ENCODE data around the gene RHOC.
"Not testable (repeated sequence)": the region's sequence is repeated elsewhere in the genome, so short reads cannot be mapped to it uniquely, and the experiment has no call there.

Gene RHOC

DNA sequence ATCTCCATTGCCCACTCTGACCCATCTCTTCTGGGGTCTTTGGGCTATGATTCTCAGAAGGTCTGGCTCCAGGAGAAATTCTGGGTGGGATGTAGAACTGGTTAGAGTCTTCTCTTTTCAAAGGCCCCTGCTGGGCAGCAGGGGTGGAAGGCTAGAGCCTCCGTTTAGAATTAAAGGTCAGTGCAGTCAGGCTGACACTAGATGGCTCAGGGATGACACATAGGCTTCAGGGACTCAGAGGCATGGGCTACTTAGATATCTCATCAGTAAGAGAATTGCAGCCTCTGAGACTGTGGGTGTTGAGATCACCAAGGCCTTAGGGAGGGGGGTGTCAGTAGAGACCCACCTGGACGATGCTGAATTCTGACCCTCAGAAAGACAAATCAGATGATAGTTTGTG is 20.8 kb upstream of the RHOC start:
- Histone ChIP-seq H3K9ac (ENCODE audit: low read length) (no peak overlapping the region), H3K9me3 (ENCODE audit: control insufficient read depth, low read length) (no peaks in the 10 kb centered on the region), H3K36me3 (ENCODE audit: control insufficient read depth, insufficient read depth, low read length, severe bottlenecking) (no peaks in the 10 kb centered on the region), H3K4me3 (ENCODE audit: low read length) (no peak overlapping the region), H3K4me1 (ENCODE audit: control insufficient read depth, insufficient read depth, low read length) (no peaks in the 10 kb centered on the region), H3K27me3 (replicated peaks; ENCODE audit: control insufficient read depth, insufficient read depth, low read length) (no peaks in the 10 kb centered on the region)
- no peak for DNase-seq (ENCODE audit: low read depth)

GRCh38 chr1:112724240-112724639 is 17.3 kb upstream of the RHOC start:
- not testable (repeated sequence) for H3K36me3 ChIP-seq (ENCODE audit: control insufficient read depth, insufficient read depth, low read length, severe bottlenecking); DNase-seq (ENCODE audit: low read depth); H3K4me1 ChIP-seq (ENCODE audit: control insufficient read depth, insufficient read depth, low read length); H3K9ac ChIP-seq (ENCODE audit: low read length); H3K9me3 ChIP-seq (ENCODE audit: control insufficient read depth, low read length); H3K27me3 ChIP-seq (replicated peaks; ENCODE audit: control insufficient read depth, insufficient read depth, low read length); H3K4me3 ChIP-seq (ENCODE audit: low read length)

DNA sequence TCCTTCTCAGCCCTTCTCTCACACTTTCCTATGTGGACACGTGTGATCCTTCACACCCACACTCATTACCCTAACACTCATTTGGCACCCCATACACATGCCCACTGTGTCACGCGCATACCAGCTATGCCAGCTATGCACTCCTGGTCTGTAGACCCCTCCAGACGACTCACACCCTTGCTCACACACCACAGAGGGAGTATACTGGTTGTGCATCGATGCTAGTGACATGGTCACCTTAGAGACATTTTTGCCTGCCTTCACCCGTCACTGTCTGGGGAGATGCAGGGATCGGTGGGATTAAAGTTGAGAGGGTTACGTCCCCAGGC is 16.5 kb upstream of the RHOC start:
- Histone ChIP-seq H3K36me3 (ENCODE audit: control insufficient read depth, insufficient read depth, low read length, severe bottlenecking) (no peaks in the 10 kb centered on the region), H3K9me3 (ENCODE audit: control insufficient read depth, low read length) (no peaks in the 10 kb centered on the region), H3K27me3 (replicated peaks; ENCODE audit: control insufficient read depth, insufficient read depth, low read length) (no peaks in the 10 kb centered on the region), H3K9ac (ENCODE audit: low read length) (no peak overlapping the region), H3K4me1 (ENCODE audit: control insufficient read depth, insufficient read depth, low read length) (peaks cover 5% of the 10 kb centered on the region), H3K4me3 (ENCODE audit: low read length) (no peak overlapping the region)
- no peak for DNase-seq (ENCODE audit: low read depth)

DNA sequence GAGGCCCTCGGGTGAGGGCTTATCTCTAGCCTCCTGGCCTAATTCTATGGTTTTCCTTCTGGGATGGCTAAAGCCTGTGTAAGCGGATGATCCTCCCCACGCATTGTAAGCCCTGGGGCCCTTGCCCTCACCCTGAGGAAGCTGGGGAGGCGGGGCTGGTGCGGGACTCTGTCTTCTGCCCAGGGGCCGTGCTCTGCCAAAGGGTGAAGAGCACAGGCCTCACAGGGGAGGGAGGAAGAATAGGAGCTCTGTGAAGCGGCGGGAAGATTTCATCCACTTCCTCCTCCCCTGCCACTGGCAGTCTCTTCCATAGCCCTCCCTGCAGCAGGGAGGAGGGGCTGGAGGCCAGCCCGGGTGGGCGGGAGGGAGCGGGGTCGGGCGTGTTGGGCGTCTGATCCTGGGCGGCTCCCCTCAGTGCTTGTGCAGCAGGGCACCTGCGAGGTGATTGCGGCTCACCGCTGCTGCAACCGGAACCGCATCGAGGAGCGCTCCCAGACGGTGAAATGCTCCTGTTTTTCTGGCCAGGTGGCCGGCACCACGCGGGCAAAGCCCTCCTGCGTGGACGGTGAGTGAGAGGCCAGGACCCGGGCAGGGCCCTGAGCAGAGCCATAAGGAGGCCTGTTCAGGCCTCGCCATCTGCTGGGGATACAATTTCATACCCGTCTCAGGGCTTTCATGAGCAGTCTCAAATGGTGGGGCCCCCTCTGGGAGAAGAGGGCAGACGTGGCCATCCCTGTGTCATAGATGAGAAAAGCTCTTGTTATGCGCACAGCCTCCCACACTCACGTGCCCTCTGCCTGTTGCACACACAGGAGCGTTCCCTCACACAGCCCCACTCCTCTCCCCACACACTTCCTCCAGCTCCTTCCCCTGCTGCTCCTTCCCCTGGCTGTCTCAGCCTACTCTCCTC is 15.9 kb upstream of the RHOC start:
- peak; percentile 45 for DNase-seq (ENCODE audit: low read depth)

GRCh38 chr1:112721966-112722524 is 15.1 kb upstream of the RHOC start:
- Histone ChIP-seq H3K9me3 (ENCODE audit: control insufficient read depth, low read length) (no peaks in the 10 kb centered on the region), H3K36me3 (ENCODE audit: control insufficient read depth, insufficient read depth, low read length, severe bottlenecking) (no peaks in the 10 kb centered on the region), H3K4me3 (ENCODE audit: low read length) (no peak overlapping the region), H3K4me1 (ENCODE audit: control insufficient read depth, insufficient read depth, low read length) (peaks cover 5% of the 10 kb centered on the region), H3K27me3 (replicated peaks; ENCODE audit: control insufficient read depth, insufficient read depth, low read length) (no peaks in the 10 kb centered on the region), H3K9ac (ENCODE audit: low read length) (no peak overlapping the region)
- no peak for DNase-seq (ENCODE audit: low read depth)

More for the DNA sequence above, 15.9 kb upstream of the RHOC start:
- Histone ChIP-seq H3K36me3 (ENCODE audit: control insufficient read depth, insufficient read depth, low read length, severe bottlenecking) (no peaks in the 10 kb centered on the region), H3K9me3 (ENCODE audit: control insufficient read depth, low read length) (no peaks in the 10 kb centered on the region), H3K27me3 (replicated peaks; ENCODE audit: control insufficient read depth, insufficient read depth, low read length) (no peaks in the 10 kb centered on the region), H3K9ac (ENCODE audit: low read length) (no peak overlapping the region), H3K4me3 (ENCODE audit: low read length) (no peak overlapping the region), H3K4me1 (ENCODE audit: control insufficient read depth, insufficient read depth, low read length) (peaks cover 5% of the 10 kb centered on the region)

GRCh38 chr1:112721294-112721693 is 14.4 kb upstream of the RHOC start:
- not testable (repeated sequence) for H3K9me3 ChIP-seq (ENCODE audit: control insufficient read depth, low read length); H3K4me1 ChIP-seq (ENCODE audit: control insufficient read depth, insufficient read depth, low read length); H3K27me3 ChIP-seq (replicated peaks; ENCODE audit: control insufficient read depth, insufficient read depth, low read length); H3K4me3 ChIP-seq (ENCODE audit: low read length); H3K36me3 ChIP-seq (ENCODE audit: control insufficient read depth, insufficient read depth, low read length, severe bottlenecking); H3K9ac ChIP-seq (ENCODE audit: low read length); DNase-seq (ENCODE audit: low read depth)

DNA sequence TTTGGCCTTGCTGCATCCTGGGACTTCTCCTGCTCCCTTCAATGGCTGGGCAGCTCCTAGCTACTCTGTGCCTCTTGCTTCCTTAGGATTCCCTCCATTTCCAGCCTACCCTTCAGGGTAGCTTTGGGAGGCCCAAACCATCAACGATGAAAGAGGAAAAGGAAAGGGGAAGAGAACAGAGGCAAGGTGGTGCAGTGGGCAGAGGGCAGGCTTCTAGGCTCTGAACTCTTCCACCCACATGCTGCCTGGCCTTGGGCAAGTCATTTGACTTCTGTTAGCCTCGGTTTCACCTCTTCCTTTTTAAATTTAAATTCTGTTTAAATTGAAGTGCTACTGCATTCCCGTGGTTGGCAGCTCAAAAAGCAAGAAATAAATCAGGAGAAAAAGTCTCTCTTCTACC is 13.9 kb upstream of the RHOC start:
- H3K36me3 ChIP-seq (ENCODE audit: control insufficient read depth, insufficient read depth, low read length, severe bottlenecking): no peaks in the 10 kb centered on the region
- no peak overlapping the region for H3K9ac ChIP-seq (ENCODE audit: low read length)
- H3K4me1 ChIP-seq (ENCODE audit: control insufficient read depth, insufficient read depth, low read length): peaks cover 9% of the 10 kb centered on the region
- no peak overlapping the region for H3K4me3 ChIP-seq (ENCODE audit: low read length)
- H3K27me3 ChIP-seq (replicated peaks; ENCODE audit: control insufficient read depth, insufficient read depth, low read length): no peaks in the 10 kb centered on the region
- no peaks in the 10 kb centered on the region for H3K9me3 ChIP-seq (ENCODE audit: control insufficient read depth, low read length)
- no peak for DNase-seq (ENCODE audit: low read depth)

DNA sequence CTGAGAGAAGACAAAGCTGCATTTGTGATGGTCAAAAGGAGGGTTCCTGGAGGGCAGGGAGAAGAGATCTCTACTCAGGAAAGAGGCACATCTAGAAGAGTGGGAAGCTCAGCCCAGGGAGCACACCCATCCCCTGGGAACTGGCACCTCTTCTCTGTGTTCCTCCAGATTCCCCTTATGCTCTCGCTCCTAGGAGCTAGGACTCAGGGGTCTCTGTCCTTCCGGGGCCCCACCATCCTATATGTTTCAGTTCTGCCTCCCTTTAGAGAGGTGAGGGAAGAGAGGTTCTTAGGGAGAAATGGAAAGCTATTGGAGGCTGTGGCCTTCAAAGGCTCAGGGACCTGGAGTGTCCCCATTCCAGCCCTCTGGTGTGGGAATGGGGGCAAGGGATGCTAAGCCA is 12.8 kb upstream of the RHOC start:
- no peak overlapping the region for H3K4me3 ChIP-seq (ENCODE audit: low read length)
- H3K9ac ChIP-seq (ENCODE audit: low read length): no peak overlapping the region
- H3K4me1 ChIP-seq (ENCODE audit: control insufficient read depth, insufficient read depth, low read length): peaks cover 15% of the 10 kb centered on the region
- no peak for DNase-seq (ENCODE audit: low read depth)
- H3K27me3 ChIP-seq (replicated peaks; ENCODE audit: control insufficient read depth, insufficient read depth, low read length): no peaks in the 10 kb centered on the region
- H3K9me3 ChIP-seq (ENCODE audit: control insufficient read depth, low read length): no peaks in the 10 kb centered on the region
- no peaks in the 10 kb centered on the region for H3K36me3 ChIP-seq (ENCODE audit: control insufficient read depth, insufficient read depth, low read length, severe bottlenecking)

- Histone ChIP-seq H3K9ac (ENCODE audit: low read length) (no peak overlapping the region), H3K4me3 (ENCODE audit: low read length) (peak overlapping the region; percentile 62), H3K27me3 (replicated peaks; ENCODE audit: control insufficient read depth, insufficient read depth, low read length) (peaks cover 2% of the 10 kb centered on the region), H3K36me3 (ENCODE audit: control insufficient read depth, insufficient read depth, low read length, severe bottlenecking) (no peaks in the 10 kb centered on the region), H3K4me1 (ENCODE audit: control insufficient read depth, insufficient read depth, low read length) (peaks cover 22% of the 10 kb centered on the region), H3K9me3 (ENCODE audit: control insufficient read depth, low read length) (no peaks in the 10 kb centered on the region)
- DNase-seq (ENCODE audit: low read depth): peak; percentile 96
Measured at GRCh38 chr1:112718691-112719418, 11.9 kb upstream of the RHOC start.

- H3K27me3 ChIP-seq (replicated peaks; ENCODE audit: control insufficient read depth, insufficient read depth, low read length): peaks cover 3% of the 10 kb centered on the region
- H3K4me3 ChIP-seq (ENCODE audit: low read length): no peak overlapping the region
- H3K4me1 ChIP-seq (ENCODE audit: control insufficient read depth, insufficient read depth, low read length): peaks cover 19% of the 10 kb centered on the region
- no peaks in the 10 kb centered on the region for H3K36me3 ChIP-seq (ENCODE audit: control insufficient read depth, insufficient read depth, low read length, severe bottlenecking)
- no peaks in the 10 kb centered on the region for H3K9me3 ChIP-seq (ENCODE audit: control insufficient read depth, low read length)
- DNase-seq (ENCODE audit: low read depth): no peak
- no peak overlapping the region for H3K9ac ChIP-seq (ENCODE audit: low read length)
Measured at GRCh38 chr1:112717263-112717873, 10.4 kb upstream of the RHOC start.

DNA sequence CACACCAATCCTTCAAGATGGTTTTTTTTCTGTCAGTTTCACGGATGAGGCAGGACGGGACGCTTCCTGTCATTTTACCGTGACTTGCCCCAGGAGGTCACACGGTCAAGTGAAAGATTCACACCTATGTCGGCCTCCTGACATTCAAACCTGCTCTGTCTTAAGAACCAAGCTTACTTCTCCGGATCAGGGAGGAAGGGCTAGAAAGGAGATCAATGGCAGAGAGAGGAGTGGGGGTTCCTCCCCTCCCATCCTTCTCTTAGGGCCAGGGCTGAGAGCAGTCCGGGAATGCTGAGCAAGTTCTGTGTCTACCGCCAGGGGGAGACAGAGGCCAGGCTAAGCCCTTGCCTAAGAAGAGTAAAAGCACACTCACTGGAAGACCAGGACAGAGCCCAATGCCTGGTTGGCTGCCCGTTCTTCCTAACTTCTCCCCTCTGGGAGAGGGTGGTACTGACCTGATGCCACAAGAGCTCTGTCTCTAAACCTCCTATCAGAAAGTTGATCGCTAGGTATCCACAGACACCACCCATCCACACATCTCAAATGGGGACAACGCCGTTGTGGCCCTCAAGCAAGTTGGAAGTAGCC is 9.3 kb upstream of the RHOC start:
- peak; percentile 97 for DNase-seq (ENCODE audit: low read depth)
- Histone ChIP-seq H3K36me3 (ENCODE audit: control insufficient read depth, insufficient read depth, low read length, severe bottlenecking) (no peaks in the 10 kb centered on the region), H3K9ac (ENCODE audit: low read length) (peak overlapping the region; percentile 48), H3K9me3 (ENCODE audit: control insufficient read depth, low read length) (no peaks in the 10 kb centered on the region), H3K4me3 (ENCODE audit: low read length) (peak overlapping the region; percentile 85), H3K27me3 (replicated peaks; ENCODE audit: control insufficient read depth, insufficient read depth, low read length) (peaks cover 3% of the 10 kb centered on the region), H3K4me1 (ENCODE audit: control insufficient read depth, insufficient read depth, low read length) (peaks cover 19% of the 10 kb centered on the region)

All from adipocyte (in vitro differentiated cells).